Measurements from ENCODE around the gene CPN1.

- TF ChIP-seq POLR2A (IDR thresholded peaks at IDR 0.05) (no peak), CTCF (IDR thresholded peaks at IDR 0.05 in 8 of 11, conservative IDR thresholded peaks at IDR 0.05 in 3 of 11) (no peak)
Measured at GRCh38 chr10:100027416-100027815, 54.3 kb downstream of the CPN1 start.
